ENCODE data around the gene DUOXA2.

GRCh38 chr15:45091576-45091975 lies 22.6 kb upstream of the DUOXA2 start:
- TF ChIP-seq, protein P1, sequence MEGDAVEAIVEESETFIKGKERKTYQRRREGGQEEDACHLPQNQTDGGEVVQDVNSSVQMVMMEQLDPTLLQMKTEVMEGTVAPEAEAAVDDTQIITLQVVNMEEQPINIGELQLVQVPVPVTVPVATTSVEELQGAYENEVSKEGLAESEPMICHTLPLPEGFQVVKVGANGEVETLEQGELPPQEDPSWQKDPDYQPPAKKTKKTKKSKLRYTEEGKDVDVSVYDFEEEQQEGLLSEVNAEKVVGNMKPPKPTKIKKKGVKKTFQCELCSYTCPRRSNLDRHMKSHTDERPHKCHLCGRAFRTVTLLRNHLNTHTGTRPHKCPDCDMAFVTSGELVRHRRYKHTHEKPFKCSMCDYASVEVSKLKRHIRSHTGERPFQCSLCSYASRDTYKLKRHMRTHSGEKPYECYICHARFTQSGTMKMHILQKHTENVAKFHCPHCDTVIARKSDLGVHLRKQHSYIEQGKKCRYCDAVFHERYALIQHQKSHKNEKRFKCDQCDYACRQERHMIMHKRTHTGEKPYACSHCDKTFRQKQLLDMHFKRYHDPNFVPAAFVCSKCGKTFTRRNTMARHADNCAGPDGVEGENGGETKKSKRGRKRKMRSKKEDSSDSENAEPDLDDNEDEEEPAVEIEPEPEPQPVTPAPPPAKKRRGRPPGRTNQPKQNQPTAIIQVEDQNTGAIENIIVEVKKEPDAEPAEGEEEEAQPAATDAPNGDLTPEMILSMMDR (conservative IDR thresholded peaks at IDR 0.05; ENCODE audit: low read depth in 2 of 2), result no peak
- TF ChIP-seq EZH2 (IDR thresholded peaks at IDR 0.05; ENCODE audit: low read depth, unreplicated experiment) (no peak), EZH2phosphoT487 (IDR thresholded peaks at IDR 0.05; ENCODE audit: unreplicated experiment) (no peak), POLR2AphosphoS5 (IDR thresholded peaks at IDR 0.05; ENCODE audit: low read depth) (no peak), ZNF331 (CRISPR knock-in tag; IDR thresholded peaks at IDR 0.05; ENCODE audit: low read depth) (no peak), NANOG (IDR thresholded peaks at IDR 0.05; ENCODE audit: borderline replicate concordance) (no peak), ETS1 (IDR thresholded peaks at IDR 0.05) (no peak), CREB1 (CRISPR knock-in tag; IDR thresholded peaks at IDR 0.05; ENCODE audit: low read depth) (no peak), STAT1 (IDR thresholded peaks at IDR 0.05; ENCODE audit: unreplicated experiment) (no peak)
- TF ChIP-seq, protein P2, sequence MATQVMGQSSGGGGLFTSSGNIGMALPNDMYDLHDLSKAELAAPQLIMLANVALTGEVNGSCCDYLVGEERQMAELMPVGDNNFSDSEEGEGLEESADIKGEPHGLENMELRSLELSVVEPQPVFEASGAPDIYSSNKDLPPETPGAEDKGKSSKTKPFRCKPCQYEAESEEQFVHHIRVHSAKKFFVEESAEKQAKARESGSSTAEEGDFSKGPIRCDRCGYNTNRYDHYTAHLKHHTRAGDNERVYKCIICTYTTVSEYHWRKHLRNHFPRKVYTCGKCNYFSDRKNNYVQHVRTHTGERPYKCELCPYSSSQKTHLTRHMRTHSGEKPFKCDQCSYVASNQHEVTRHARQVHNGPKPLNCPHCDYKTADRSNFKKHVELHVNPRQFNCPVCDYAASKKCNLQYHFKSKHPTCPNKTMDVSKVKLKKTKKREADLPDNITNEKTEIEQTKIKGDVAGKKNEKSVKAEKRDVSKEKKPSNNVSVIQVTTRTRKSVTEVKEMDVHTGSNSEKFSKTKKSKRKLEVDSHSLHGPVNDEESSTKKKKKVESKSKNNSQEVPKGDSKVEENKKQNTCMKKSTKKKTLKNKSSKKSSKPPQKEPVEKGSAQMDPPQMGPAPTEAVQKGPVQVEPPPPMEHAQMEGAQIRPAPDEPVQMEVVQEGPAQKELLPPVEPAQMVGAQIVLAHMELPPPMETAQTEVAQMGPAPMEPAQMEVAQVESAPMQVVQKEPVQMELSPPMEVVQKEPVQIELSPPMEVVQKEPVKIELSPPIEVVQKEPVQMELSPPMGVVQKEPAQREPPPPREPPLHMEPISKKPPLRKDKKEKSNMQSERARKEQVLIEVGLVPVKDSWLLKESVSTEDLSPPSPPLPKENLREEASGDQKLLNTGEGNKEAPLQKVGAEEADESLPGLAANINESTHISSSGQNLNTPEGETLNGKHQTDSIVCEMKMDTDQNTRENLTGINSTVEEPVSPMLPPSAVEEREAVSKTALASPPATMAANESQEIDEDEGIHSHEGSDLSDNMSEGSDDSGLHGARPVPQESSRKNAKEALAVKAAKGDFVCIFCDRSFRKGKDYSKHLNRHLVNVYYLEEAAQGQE (IDR thresholded peaks at IDR 0.05; ENCODE audit: unreplicated experiment), result no peak
